Fibroblast of skin of abdomen (primary cell): Measurements from ENCODE around the gene ARF5.

ENCODE experiments used
- DNase-seq: peaks from one replicate; pipeline ENCODE4 v3.0.0-alpha.2; 2013

Gene ARF5

GRCh38 chr7:127638197-127638596 lies 50.0 kb downstream of the ARF5 start:
- DNase-seq: no peak
